ENCODE data around the gene KCNJ15.

The KCNJ15 gene

DNA sequence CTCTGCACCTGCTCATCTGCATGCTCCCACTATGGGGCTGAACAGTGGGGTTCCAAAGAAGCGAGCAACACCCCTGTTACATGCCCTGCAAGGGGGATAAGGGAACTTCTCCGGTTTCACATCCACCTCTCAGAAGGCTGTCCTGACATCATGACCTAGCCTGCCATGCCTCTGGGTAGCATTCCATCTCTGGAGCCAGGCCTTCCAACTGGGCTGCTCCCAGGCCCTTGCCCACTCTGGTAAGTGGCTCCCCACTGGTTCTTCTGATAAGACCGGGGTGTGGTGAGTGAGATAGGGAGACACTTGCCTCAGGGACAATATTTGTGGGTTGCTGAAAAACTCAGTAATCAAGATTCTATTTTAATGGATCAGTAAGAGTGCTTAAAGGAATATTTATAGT lies 57.8 kb downstream of the KCNJ15 start:
- no peak for DNase-seq
- in situ Hi-C loops (cut with MboI; ENCODE audit: low pct_unique_long_range_greater_than_20kb, low sequenced_read_pairs) = no loop called here

- in situ Hi-C loops (cut with MboI; ENCODE audit: low pct_unique_long_range_greater_than_20kb, low sequenced_read_pairs) = no loop called here
- no peak for DNase-seq
Observed at GRCh38 chr21:38315122-38315521, 58.3 kb downstream of the KCNJ15 start.

DNA sequence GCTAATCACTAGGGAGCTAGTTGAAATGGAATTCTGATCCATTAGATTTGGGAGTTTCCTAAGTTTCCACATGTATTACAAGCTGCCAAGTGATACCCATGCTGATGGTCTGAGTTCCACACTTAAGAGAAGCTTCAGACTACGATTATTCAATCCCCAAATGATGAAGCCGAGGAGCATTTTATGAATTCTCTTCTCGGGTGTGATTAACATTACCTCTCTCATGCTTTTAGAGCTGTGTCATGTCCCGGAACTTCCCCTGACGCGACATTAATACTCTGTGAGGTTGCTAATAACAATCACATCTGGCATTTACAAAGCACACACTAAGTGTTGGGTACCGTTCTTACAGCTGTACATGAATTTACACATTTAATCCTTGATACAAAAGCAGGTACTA lies 63.0 kb downstream of the KCNJ15 start:
- in situ Hi-C loops (cut with MboI; ENCODE audit: low pct_unique_long_range_greater_than_20kb, low sequenced_read_pairs) = no loop called here

DNA sequence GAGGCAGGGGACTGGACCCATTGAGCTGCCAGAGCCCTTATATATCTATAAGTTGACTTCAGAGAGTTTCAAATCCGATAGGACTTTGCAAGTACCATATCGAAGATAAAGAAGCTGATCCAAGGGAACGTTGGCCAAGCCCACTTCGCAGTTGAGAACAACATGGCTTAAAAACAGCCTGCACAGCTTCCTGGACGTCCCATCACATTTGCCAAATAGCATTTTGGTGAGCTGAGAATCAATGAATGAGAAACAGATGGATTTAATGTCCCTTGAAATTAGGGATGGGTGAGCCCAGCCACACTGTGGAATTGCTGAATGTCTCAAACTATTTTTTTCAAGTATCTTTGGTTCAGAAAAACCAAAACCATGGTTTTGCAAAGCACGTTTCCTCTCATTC lies 64.8 kb downstream of the KCNJ15 start:
- DNase-seq = no peak
- in situ Hi-C loops (cut with MboI; ENCODE audit: low pct_unique_long_range_greater_than_20kb, low sequenced_read_pairs) = no loop called here

More for the DNA sequence above, 63.0 kb downstream of the KCNJ15 start:
- no peak for DNase-seq

- DNase-seq = no peak
- in situ Hi-C loops (cut with MboI; ENCODE audit: low pct_unique_long_range_greater_than_20kb, low sequenced_read_pairs) = no loop called here
Observed at GRCh38 chr21:38322311-38322950, 65.6 kb downstream of the KCNJ15 start.

DNA sequence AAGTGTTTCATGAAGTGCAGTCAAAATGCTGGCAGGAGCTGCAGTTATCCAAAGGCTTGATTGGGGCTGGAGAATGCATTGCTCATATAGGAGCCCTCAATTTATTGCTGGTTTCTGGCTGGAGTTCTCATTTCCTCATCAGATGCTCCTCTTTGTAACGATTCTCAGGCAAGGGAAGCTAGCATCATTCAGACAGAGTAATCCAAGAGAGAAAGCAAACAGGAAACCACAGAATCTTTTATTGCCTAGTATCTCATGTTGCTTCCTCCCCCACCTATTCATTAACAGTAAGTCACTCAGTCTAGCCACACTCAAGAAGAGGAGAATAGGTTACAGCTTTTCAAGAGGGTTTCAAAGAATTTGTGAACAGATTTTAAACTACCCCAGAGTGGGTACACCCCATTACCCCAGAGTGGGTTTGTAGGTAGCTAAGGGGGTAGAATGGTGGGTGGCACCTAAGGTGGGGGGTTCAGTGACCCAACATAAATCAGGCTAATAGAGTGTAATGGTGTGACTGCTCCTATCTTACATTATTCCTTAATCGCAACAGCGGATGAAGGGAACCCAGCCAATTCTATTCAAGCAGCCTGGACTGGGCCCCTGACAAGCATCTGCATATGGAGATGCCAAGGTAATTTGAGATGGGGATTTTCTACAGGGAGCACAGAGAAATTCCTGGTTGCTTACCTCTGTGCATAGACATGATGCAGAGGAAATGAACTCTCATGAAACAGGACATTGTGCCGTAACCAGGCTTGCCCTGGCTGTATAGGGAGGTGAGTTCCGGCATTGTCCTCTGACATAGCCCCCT lies 67.1 kb downstream of the KCNJ15 start:
- in situ Hi-C loops (cut with MboI; ENCODE audit: low pct_unique_long_range_greater_than_20kb, low sequenced_read_pairs) = no loop called here

GRCh38 chr21:38325216-38325615 lies 68.4 kb downstream of the KCNJ15 start:
- in situ Hi-C loops (cut with MboI; ENCODE audit: low pct_unique_long_range_greater_than_20kb, low sequenced_read_pairs) = loop anchor here (25.0 kb wide), 1 partner anchor 163 kb away; no protein-coding TSS in a partner anchor
- DNase-seq = no peak

More for the DNA sequence above, 67.1 kb downstream of the KCNJ15 start:
- peak; percentile 86 for DNase-seq

- no peak for DNase-seq
- in situ Hi-C loops (cut with MboI; ENCODE audit: low pct_unique_long_range_greater_than_20kb, low sequenced_read_pairs) = loop anchor here (25.0 kb wide), 1 partner anchor 164 kb away; no protein-coding TSS in a partner anchor
Observed at GRCh38 chr21:38325731-38326420, 69.1 kb downstream of the KCNJ15 start.

GRCh38 chr21:38326429-38326828 lies 69.6 kb downstream of the KCNJ15 start:
- in situ Hi-C loops (cut with MboI; ENCODE audit: low pct_unique_long_range_greater_than_20kb, low sequenced_read_pairs) = loop anchor here (25.0 kb wide), 1 partner anchor 164 kb away; no protein-coding TSS in a partner anchor
- no peak for DNase-seq

- DNase-seq = no peak
- in situ Hi-C loops (cut with MboI; ENCODE audit: low pct_unique_long_range_greater_than_20kb, low sequenced_read_pairs) = loop anchor here (25.0 kb wide), 1 partner anchor 165 kb away; no protein-coding TSS in a partner anchor
Observed at GRCh38 chr21:38326899-38327298, 70.1 kb downstream of the KCNJ15 start.

DNA sequence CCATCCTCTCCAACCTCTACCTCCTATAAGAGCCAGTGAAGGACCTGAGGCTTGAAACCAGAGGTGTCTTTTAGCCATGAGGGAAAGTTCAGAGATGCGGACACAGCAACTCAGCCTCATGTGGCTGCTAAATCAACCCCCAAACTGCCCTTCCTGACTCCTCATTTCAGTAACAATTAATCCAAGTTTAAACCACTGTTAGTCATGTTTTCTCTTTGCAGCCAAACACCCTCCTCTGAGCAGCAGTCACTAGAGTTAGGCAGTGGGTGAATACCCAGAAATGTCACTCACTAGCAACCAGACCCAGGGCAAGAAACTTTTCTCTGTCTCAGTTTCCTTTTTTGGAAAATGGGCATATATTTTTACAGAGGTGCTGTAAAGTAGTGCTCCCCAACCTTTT lies 71.2 kb downstream of the KCNJ15 start:
- in situ Hi-C loops (cut with MboI; ENCODE audit: low pct_unique_long_range_greater_than_20kb, low sequenced_read_pairs) = loop anchor here (25.0 kb wide), 1 partner anchor 166 kb away; no protein-coding TSS in a partner anchor
- no peak for DNase-seq

GRCh38 chr21:38329162-38329561 lies 72.4 kb downstream of the KCNJ15 start:
- in situ Hi-C loops (cut with MboI; ENCODE audit: low pct_unique_long_range_greater_than_20kb, low sequenced_read_pairs) = loop anchor here (25.0 kb wide), 1 partner anchor 167 kb away; no protein-coding TSS in a partner anchor
- DNase-seq = no peak

DNA sequence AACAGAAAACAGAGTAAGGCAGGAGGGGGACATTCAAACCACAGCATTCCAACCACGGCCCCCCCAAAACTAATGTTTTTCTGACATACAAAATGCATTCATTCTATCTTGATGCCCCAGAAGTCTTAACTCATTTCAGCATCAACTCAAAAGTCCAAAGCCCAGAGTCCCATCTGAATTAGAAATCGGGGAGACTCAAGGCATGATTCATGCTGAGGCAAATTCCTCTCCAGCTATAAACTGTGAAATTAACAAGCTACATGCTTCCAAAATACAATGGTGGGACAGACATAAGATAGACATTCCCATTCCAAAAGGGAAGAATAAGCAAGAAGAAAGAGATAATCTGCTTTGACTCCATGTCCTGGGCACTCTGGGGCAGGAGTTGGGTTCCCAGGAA lies 73.9 kb downstream of the KCNJ15 start:
- in situ Hi-C loops (cut with MboI; ENCODE audit: low pct_unique_long_range_greater_than_20kb, low sequenced_read_pairs) = loop anchor here (25.0 kb wide), 1 partner anchor 168 kb away; no protein-coding TSS in a partner anchor
- DNase-seq = no peak

DNA sequence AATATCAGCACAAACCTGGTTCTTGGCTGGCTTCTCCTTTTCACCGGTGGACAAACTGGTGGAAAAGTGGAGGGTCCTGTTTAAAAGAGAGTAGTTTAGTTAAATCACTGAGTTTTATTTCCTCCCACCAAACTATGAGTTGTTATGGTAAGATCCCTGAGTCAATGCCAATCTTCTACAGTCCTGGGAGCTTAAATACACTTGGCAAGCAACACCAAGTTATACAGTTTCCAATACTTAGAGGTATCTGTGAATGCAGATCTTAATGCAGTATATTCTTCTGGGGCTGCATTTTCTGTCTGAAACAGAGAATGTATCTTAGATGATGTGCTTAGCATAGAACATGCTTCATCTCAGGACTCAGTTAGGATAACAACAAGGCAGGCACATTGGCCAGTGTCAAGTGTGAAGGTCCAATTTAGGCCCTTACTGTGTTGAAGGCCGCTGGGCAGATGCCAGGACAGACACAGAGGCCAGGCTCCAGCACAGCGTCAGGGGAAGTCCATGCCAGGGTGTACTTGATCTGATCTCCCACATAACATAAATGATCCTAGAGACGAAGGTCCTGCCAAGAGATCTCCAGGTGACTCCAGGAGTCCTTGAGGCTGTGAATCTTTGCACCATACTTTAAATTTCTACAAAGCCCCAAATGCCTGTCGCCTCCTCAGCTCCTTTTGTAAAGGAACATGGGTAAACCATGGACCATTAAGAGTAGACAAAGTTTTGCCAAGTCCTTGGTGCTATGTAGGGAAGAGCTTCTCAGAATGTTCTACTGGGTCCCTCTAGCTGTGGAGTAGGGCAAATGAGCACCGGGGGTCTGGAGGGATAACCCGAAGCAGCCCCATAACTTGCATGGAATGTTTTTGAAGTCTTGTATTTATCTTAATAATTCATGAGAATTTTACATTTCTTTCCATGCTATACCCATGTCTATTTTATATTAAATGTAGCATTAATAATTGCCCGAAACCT lies 76.8 kb downstream of the KCNJ15 start:
- no peak for DNase-seq
- in situ Hi-C loops (cut with MboI; ENCODE audit: low pct_unique_long_range_greater_than_20kb, low sequenced_read_pairs) = loop anchor here (25.0 kb wide), 1 partner anchor 171 kb away; no protein-coding TSS in a partner anchor

DNA sequence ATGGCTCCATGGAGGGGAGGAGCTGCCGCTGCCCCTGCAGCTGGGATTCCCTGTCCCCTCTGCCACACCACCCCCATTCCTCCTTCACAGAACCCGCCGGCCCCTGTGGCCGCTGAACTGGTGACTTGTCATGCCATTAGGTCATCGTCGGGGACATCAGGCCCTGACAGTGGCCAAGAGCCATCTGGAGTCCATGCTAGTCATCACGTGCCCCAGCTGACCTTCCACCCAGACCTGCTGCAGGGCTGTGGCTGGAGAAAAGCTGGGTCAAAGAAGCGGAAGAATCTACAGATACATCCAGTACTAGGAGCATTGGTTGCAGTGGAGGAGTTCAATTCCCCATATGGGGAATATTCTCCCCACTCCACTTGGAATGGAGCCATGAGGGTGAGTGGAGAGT lies 78.1 kb downstream of the KCNJ15 start:
- in situ Hi-C loops (cut with MboI; ENCODE audit: low pct_unique_long_range_greater_than_20kb, low sequenced_read_pairs) = loop anchor here (25.0 kb wide), 1 partner anchor 173 kb away; no protein-coding TSS in a partner anchor
- no peak for DNase-seq

- in situ Hi-C loops (cut with MboI; ENCODE audit: low pct_unique_long_range_greater_than_20kb, low sequenced_read_pairs) = loop anchor here (25.0 kb wide), 1 partner anchor 175 kb away; no protein-coding TSS in a partner anchor
- DNase-seq = no peak
Observed at GRCh38 chr21:38337793-38338192, 81.0 kb downstream of the KCNJ15 start.

- no peak for DNase-seq
- in situ Hi-C loops (cut with MboI; ENCODE audit: low pct_unique_long_range_greater_than_20kb, low sequenced_read_pairs) = loop anchor here (25.0 kb wide), 1 partner anchor 178 kb away; no protein-coding TSS in a partner anchor
Observed at GRCh38 chr21:38340131-38340530, 83.3 kb downstream of the KCNJ15 start.

DNA sequence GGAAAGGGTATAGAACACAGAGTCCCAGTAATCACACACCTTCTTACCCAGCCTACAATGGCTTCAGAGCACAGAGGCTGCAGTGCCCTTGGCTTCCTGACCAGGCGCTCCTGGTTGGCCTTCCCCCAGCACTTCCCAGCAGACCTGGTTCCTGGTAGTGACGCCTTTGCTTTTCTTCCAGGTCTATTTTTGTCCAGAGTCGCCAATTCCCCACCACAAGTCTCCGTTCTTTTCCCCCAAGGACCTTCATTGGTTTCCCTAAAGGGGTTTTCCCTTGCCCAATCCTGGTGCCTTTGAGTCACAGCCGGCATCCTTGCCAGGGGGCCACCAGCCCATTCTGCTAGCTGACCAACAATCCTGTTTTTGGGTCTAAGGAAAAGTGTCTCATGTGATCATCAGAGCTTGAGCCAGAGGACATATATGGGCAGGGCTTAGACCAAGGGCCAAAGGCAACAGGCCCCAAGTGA lies 84.8 kb downstream of the KCNJ15 start:
- in situ Hi-C loops (cut with MboI; ENCODE audit: low pct_unique_long_range_greater_than_20kb, low sequenced_read_pairs) = loop anchor here (25.0 kb wide), 1 partner anchor 179 kb away; no protein-coding TSS in a partner anchor

More for the DNA sequence above, 84.8 kb downstream of the KCNJ15 start:
- no peak for DNase-seq

Data from KBM-7 (cell line).